Nephron (organoid): ENCODE results near the gene ACSL1.
"Not testable (repeated sequence)": the region's sequence is repeated elsewhere in the genome, so short reads cannot be mapped to it uniquely, and the experiment has no call there.

Experiments used
- H3K27ac Mint-ChIP-seq, 3 experiments: 2 replicates each; pipeline ENCODE4 v1.8.0; 2020; ENCODE audit warnings: mixed read lengths in 3 of 3, mild to moderate bottlenecking in 2 of 3, moderate library complexity in 1 of 3
- H3K27me3 Mint-ChIP-seq: 2 replicates; pipeline ENCODE4 v1.8.0; 2021; ENCODE audit warnings: low read depth, mild to moderate bottlenecking, moderate library complexity, mixed read lengths
- H3K36me3 Mint-ChIP-seq: 2 replicates; pipeline ENCODE4 v1.8.0; 2020; ENCODE audit warnings: low read depth, mixed read lengths
- H3K4me1 Mint-ChIP-seq: 2 replicates; pipeline ENCODE4 v1.8.0; 2020; ENCODE audit warnings: mixed read lengths
- H3K4me3 Mint-ChIP-seq, 3 experiments: 2 replicates each; pipeline ENCODE4 v1.8.0; 2020; ENCODE audit warnings: mild to moderate bottlenecking in 3 of 3, mixed read lengths in 3 of 3, moderate library complexity in 2 of 3
- H3K9me3 Mint-ChIP-seq: 2 replicates; pipeline ENCODE4 v1.8.0; 2020; ENCODE audit warnings: mixed read lengths
- TF ChIP-seq, protein P1 (sequence below), 3 experiments: fragments of 200-600 bp; sonication (generic); IDR thresholded peaks; one replicate each; pipeline ENCODE4 v1.5.0; 2021; ENCODE audit warnings: antibody characterized with exemption in 3 of 3; ENCODE audit not compliant: unreplicated experiment in 3 of 3

ACSL1 gene

DNA sequence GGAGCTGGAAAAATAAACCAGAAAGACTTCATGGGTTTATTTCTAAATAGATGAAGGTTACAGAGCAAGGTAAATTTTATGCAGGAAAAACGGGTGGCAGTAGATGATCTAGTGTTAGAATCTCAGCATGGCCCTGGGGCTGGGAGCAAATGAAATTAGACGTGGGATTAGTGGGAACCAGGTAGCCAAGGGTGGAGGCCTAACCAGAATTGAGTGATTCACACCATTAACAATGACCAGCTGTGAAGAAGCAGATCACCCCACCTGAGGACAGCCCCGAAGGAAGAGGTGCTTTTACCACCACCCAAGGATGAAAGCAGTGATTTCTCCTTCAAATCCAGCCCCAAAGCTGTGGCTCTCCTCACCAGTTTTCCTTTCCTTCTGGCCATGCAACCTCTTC lies 20.8 kb upstream of the ACSL1 start:
- H3K36me3 Mint-ChIP-seq = no peaks in the 10 kb centered on the region
- no peaks in the 10 kb centered on the region for H3K9me3 Mint-ChIP-seq
- TF ChIP-seq, protein P1, sequence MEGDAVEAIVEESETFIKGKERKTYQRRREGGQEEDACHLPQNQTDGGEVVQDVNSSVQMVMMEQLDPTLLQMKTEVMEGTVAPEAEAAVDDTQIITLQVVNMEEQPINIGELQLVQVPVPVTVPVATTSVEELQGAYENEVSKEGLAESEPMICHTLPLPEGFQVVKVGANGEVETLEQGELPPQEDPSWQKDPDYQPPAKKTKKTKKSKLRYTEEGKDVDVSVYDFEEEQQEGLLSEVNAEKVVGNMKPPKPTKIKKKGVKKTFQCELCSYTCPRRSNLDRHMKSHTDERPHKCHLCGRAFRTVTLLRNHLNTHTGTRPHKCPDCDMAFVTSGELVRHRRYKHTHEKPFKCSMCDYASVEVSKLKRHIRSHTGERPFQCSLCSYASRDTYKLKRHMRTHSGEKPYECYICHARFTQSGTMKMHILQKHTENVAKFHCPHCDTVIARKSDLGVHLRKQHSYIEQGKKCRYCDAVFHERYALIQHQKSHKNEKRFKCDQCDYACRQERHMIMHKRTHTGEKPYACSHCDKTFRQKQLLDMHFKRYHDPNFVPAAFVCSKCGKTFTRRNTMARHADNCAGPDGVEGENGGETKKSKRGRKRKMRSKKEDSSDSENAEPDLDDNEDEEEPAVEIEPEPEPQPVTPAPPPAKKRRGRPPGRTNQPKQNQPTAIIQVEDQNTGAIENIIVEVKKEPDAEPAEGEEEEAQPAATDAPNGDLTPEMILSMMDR (IDR thresholded peaks at IDR 0.05; ENCODE audit: unreplicated experiment in 3 of 3) = no peak

DNA sequence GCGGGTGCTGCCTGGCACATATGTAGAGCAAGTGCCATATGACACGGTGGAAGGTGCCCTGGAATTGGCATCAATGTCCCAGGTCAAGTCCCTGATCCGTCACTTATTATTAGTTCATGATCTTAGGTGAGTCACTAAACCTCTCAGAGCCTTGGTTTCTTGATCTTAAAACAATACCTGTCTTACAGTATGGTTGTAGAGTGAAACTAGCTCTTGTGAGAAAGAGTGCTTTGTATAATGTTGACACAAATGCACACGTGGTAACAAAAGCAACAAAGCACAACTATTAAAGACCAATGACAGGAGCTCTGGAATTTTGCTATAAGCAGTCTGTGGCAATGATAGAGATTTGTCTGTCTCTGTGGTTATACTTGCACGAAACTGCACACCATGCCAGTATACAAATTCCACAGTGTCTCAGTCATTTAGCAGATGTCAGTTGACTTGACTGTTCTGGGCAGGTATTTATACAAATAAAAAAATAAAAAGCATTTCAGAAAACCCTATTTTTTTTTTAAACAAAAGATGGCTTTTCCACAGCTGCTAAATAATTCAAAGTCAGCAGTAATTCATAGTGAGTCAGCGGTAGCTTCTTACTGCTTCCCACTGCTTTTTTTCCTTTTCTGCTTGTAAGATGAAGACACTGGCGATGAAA lies 19.7 kb upstream of the ACSL1 start:
- Mint-ChIP-seq H3K4me3 (no peak overlapping the region), H3K9me3 (no peaks in the 10 kb centered on the region), H3K27me3 (peaks cover 27% of the 10 kb centered on the region), H3K36me3 (no peaks in the 10 kb centered on the region), H3K4me1 (no peaks in the 10 kb centered on the region), H3K27ac (no peak overlapping the region)
- TF ChIP-seq, protein P1 (IDR thresholded peaks at IDR 0.05; ENCODE audit: unreplicated experiment in 3 of 3) = no peak

More for the DNA sequence above, 20.8 kb upstream of the ACSL1 start:
- peaks cover 20% of the 10 kb centered on the region for H3K27me3 Mint-ChIP-seq
- no peak overlapping the region for H3K4me3 Mint-ChIP-seq
- H3K27ac Mint-ChIP-seq = no peak overlapping the region
- no peaks in the 10 kb centered on the region for H3K4me1 Mint-ChIP-seq

GRCh38 chr4:184844742-184845141 lies 19.0 kb upstream of the ACSL1 start:
- Mint-ChIP-seq H3K4me3 (no peak overlapping the region), H3K27me3 (peaks cover 21% of the 10 kb centered on the region), H3K9me3 (no peaks in the 10 kb centered on the region), H3K27ac (no peak overlapping the region), H3K4me1 (no peaks in the 10 kb centered on the region), H3K36me3 (no peaks in the 10 kb centered on the region)
- TF ChIP-seq, protein P1 (IDR thresholded peaks at IDR 0.05; ENCODE audit: unreplicated experiment in 3 of 3) = no peak

- Mint-ChIP-seq H3K27ac (no peak overlapping the region), H3K4me3 (no peak overlapping the region), H3K36me3 (no peaks in the 10 kb centered on the region), H3K4me1 (no peaks in the 10 kb centered on the region), H3K9me3 (no peaks in the 10 kb centered on the region), H3K27me3 (peaks cover 20% of the 10 kb centered on the region)
- TF ChIP-seq, protein P1 (IDR thresholded peaks at IDR 0.05; ENCODE audit: unreplicated experiment in 3 of 3) = no peak
Measured at GRCh38 chr4:184843984-184844554, 18.3 kb upstream of the ACSL1 start.

GRCh38 chr4:184839075-184839399 lies 13.3 kb upstream of the ACSL1 start:
- not testable (repeated sequence) for H3K9me3 Mint-ChIP-seq, H3K27ac Mint-ChIP-seq, H3K4me3 Mint-ChIP-seq, H3K4me1 Mint-ChIP-seq, H3K36me3 Mint-ChIP-seq
- H3K27me3 Mint-ChIP-seq = peaks cover 12% of the 10 kb centered on the region

- H3K4me1 Mint-ChIP-seq = no peaks in the 10 kb centered on the region
- no peaks in the 10 kb centered on the region for H3K9me3 Mint-ChIP-seq
- H3K36me3 Mint-ChIP-seq = no peaks in the 10 kb centered on the region
- no peak overlapping the region for H3K27ac Mint-ChIP-seq
- peaks cover 12% of the 10 kb centered on the region for H3K27me3 Mint-ChIP-seq
- TF ChIP-seq, protein P1 (IDR thresholded peaks at IDR 0.05; ENCODE audit: unreplicated experiment in 3 of 3) = no peak
- no peak overlapping the region for H3K4me3 Mint-ChIP-seq
Measured at GRCh38 chr4:184838249-184839074, 12.7 kb upstream of the ACSL1 start.
